Prostate gland (tissue), 2 donors: Measurements from ENCODE around the gene EIF4H.

Source experiments
- CTCF ChIP-seq, 4 experiments: fragments of 200-600 bp in 2 of 4; fragments of 450-650 bp in 2 of 4; sonication (generic) in 2 of 4; IDR thresholded peaks; 1 replicate in 3 of 4; 2 replicates in 1 of 4; pipeline ENCODE4 v1.5.1; 2016 to 2019; ENCODE audit warnings: antibody characterized with exemption in 4 of 4, mild to moderate bottlenecking in 2 of 4, moderate library complexity in 2 of 4
- POLR2A ChIP-seq: fragments of 450-650 bp; IDR thresholded peaks from one replicate; pipeline ENCODE4 v1.6.1; 2016; ENCODE audit warnings: antibody characterized with exemption, mild to moderate bottlenecking
- POLR2AphosphoS5 ChIP-seq: sonication (generic); formaldehyde crosslinking; IDR thresholded peaks from one replicate; pipeline ENCODE4 v1.6.1; 2017; ENCODE audit warnings: antibody characterized with exemption

GRCh38 chr7:74175340-74175739, 1.2 kb downstream of the EIF4H start:
- no peak for TF ChIP-seq CTCF (IDR thresholded peaks at IDR 0.05)
- TF ChIP-seq POLR2A, result no peak
- TF ChIP-seq POLR2AphosphoS5, result no peak
